Liver (tissue), 9 donors: ENCODE data around the gene DAPK2. TPM values are rescaled to one million over a fixed set of nuclear protein-coding genes. Genes with fewer than 3 reads are reported as not detected.

Experiments used
- DNase-seq: peaks from one replicate; pipeline ENCODE4 v3.0.0-alpha.2; 2017; ENCODE audit warnings: low spot score
- H3K27ac ChIP-seq, 2 donors: one replicate each; pipeline ENCODE4 v1.7.0; 2013; ENCODE audit warnings: inconsistent platforms in 2 of 2, low read length in 2 of 2, control low read depth in 1 of 2, low read depth in 1 of 2, mild to moderate bottlenecking in 1 of 2
- H3K27me3 ChIP-seq, 4 donors: one replicate each; pipeline versions ENCODE4 v1.6.1 to v1.7.0; 2013; ENCODE audit warnings: low read length in 3 of 4, inconsistent platforms in 1 of 4, mild to moderate bottlenecking in 1 of 4, moderate library complexity in 1 of 4; ENCODE audit not compliant: control insufficient read depth in 4 of 4, insufficient read depth in 4 of 4
- H3K36me3 ChIP-seq, 4 donors: one replicate each; pipeline versions ENCODE4 v1.6.1 to v1.7.0; 2013; ENCODE audit warnings: low read length in 3 of 4, mild to moderate bottlenecking in 3 of 4, low read depth in 1 of 4, moderate library complexity in 1 of 4; ENCODE audit not compliant: control insufficient read depth in 4 of 4, insufficient read depth in 3 of 4
- H3K4me1 ChIP-seq, 4 donors: one replicate each; pipeline versions ENCODE4 v1.6.1 to v1.7.0; 2013; ENCODE audit warnings: low read length in 3 of 4, mild to moderate bottlenecking in 3 of 4, moderate library complexity in 1 of 4; ENCODE audit not compliant: control insufficient read depth in 4 of 4, insufficient read depth in 4 of 4
- H3K4me3 ChIP-seq, 3 donors: one replicate each; pipeline versions ENCODE4 v1.6.1 to v1.7.0; 2013; ENCODE audit warnings: low read length in 3 of 3, control low read depth in 1 of 3, low read depth in 1 of 3, mild to moderate bottlenecking in 1 of 3
- H3K9ac ChIP-seq, 2 donors: one replicate each; pipeline ENCODE4 v1.7.0; 2013; ENCODE audit warnings: low read length in 2 of 2, mild to moderate bottlenecking in 2 of 2, moderate library complexity in 2 of 2, control low read depth in 1 of 2, low read depth in 1 of 2
- H3K9me3 ChIP-seq, 4 donors: one replicate each; pipeline versions ENCODE4 v1.6.1 to v1.7.0; 2013; ENCODE audit warnings: low read length in 3 of 4; ENCODE audit not compliant: control insufficient read depth in 4 of 4
- EGR1 ChIP-seq, 2 donors: IDR thresholded peaks; 2 replicates each; pipeline ENCODE4 v1.6.1; 2016 to 2018; ENCODE audit warnings: antibody characterized with exemption in 2 of 2, low read depth in 2 of 2
- FOXA2 ChIP-seq: IDR thresholded peaks from 2 replicates; pipeline ENCODE4 v1.6.1; 2016; ENCODE audit warnings: antibody characterized with exemption
- GABPA ChIP-seq, 2 donors: IDR thresholded peaks in 1 of 2; conservative IDR thresholded peaks in 1 of 2; 2 replicates each; pipeline ENCODE4 v1.6.1; 2016; ENCODE audit warnings: antibody characterized with exemption in 2 of 2, mild to moderate bottlenecking in 1 of 2, moderate library complexity in 1 of 2
- HNF4A ChIP-seq, 2 donors: conservative IDR thresholded peaks; 2 replicates each; pipeline ENCODE4 v1.6.1; 2016; ENCODE audit warnings: antibody characterized with exemption in 2 of 2, mild to moderate bottlenecking in 2 of 2
- HNF4G ChIP-seq: IDR thresholded peaks from 2 replicates; pipeline ENCODE4 v1.6.1; 2016; ENCODE audit warnings: antibody characterized with exemption
- JUND ChIP-seq, 2 donors: IDR thresholded peaks; 2 replicates each; pipeline ENCODE4 v1.6.1; 2016; ENCODE audit warnings: antibody characterized with exemption in 2 of 2
- NR2F2 ChIP-seq: IDR thresholded peaks from 2 replicates; pipeline ENCODE4 v1.6.1; 2016; ENCODE audit warnings: antibody characterized with exemption
- RAD21 ChIP-seq, 2 donors: IDR thresholded peaks; 2 replicates each; pipeline ENCODE4 v1.6.1; 2016; ENCODE audit warnings: antibody characterized with exemption in 2 of 2, mild to moderate bottlenecking in 2 of 2
- RXRA ChIP-seq, 2 donors: IDR thresholded peaks; 2 replicates each; pipeline ENCODE4 v1.6.1; 2017 to 2018; ENCODE audit warnings: antibody characterized with exemption in 2 of 2, mild to moderate bottlenecking in 1 of 2
- SP1 ChIP-seq: IDR thresholded peaks from 2 replicates; pipeline ENCODE4 v1.6.1; 2018; ENCODE audit warnings: antibody characterized with exemption, mild to moderate bottlenecking
- TAF1 ChIP-seq: conservative IDR thresholded peaks from 2 replicates; pipeline ENCODE4 v1.6.1; 2016; ENCODE audit warnings: antibody characterized with exemption, mild to moderate bottlenecking
- YY1 ChIP-seq: IDR thresholded peaks from 2 replicates; pipeline ENCODE4 v1.6.1; 2016; ENCODE audit warnings: antibody characterized with exemption, mild to moderate bottlenecking
- WGBS: extraction: QIAGEN DNeasy Blood & Tissue Kit; methylation state at CpG from one replicate; pipeline ENCODE4 v1.1.7; 2013; 5-methylcytosine and 5-hydroxymethylcytosine counted together
- polyA plus RNA-seq, 2 donors: library from polyadenylated mRNA; stranded (reverse) in 1 of 2; unstranded in 1 of 2; fragments of 200-250 nt in 1 of 2; fragments of >200 nt in 1 of 2; fragmentation: Nextera tagmentation in 1 of 2; extraction: Ambion mirVana in 1 of 2; gene quantifications; one replicate each; pipeline versions ENCODE4 v1.2.1 to v1.2.3, GENCODE V29; 2013 to 2015
- total RNA-seq, 2 donors: library from RNA; depleted of rRNA; stranded (reverse); fragments of >200 nt; gene quantifications; one replicate each; pipeline ENCODE4 v1.2.3, GENCODE V29; 2014
- TF ChIP-seq, protein P1 (sequence below): IDR thresholded peaks from 2 replicates; pipeline ENCODE4 v1.6.1; 2016; ENCODE audit warnings: antibody characterized with exemption
- TF ChIP-seq, protein P2 (sequence below): IDR thresholded peaks from 2 replicates; pipeline ENCODE4 v1.6.1; 2016; ENCODE audit warnings: antibody characterized with exemption, mild to moderate bottlenecking
- TF ChIP-seq, protein P3 (sequence below): IDR thresholded peaks from 2 replicates; pipeline ENCODE4 v1.6.1; 2016; ENCODE audit warnings: antibody characterized with exemption
- TF ChIP-seq, protein P4 (sequence below): fragments of 150-350 bp; IDR thresholded peaks from 2 replicates; pipeline ENCODE4 v1.5.1; 2017; ENCODE audit warnings: improper control_type of control experiment, low read depth, low read length; ENCODE audit not compliant: missing input control
- TF ChIP-seq, protein P5 (sequence below): IDR thresholded peaks from 2 replicates; pipeline ENCODE4 v1.6.1; 2016; ENCODE audit warnings: antibody characterized with exemption
- donor health status: healthy.
- donor health status: healthy.
- donor health status: healthy.
- donor health status: healthy.
- donor health status: healthy.

DAPK2 gene
- total and polyA plus RNA-seq, 4 donors = 1.0 to 3.6 (median 1.1) TPM

DNA sequence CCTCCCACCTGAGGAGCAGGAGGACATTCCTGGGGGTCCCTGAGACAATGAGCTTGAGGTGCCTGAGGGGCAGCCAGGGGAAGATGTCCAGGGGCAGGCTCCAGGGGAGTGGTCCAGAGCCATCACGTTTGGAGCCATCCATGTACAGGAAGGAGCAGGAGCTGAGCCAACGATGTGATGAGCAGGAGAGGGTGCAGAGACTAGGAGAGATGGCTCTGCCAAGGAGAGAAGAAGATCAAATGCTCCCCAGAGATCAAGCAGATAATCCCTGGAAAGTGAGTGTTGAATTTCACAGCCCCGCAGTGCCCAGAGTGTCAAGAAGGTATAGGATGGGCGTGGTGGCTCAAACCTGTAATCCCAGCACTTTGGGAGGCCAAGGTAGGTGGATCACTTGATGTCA, 114.7 kb downstream of the DAPK2 start:
- WGBS = 93% methylated on average over 4 of the region's 4 CpGs
- H3K36me3 ChIP-seq = no peaks in the 10 kb centered on the region
- no peaks in the 10 kb centered on the region for H3K4me1 ChIP-seq
- no peak overlapping the region for H3K9ac ChIP-seq
- H3K27ac ChIP-seq = no peak overlapping the region
- H3K9me3 ChIP-seq = no peaks in the 10 kb centered on the region
- H3K27me3 ChIP-seq = no peaks in the 10 kb centered on the region
- TF ChIP-seq HNF4G (no peak), FOXA2 (no peak), EGR1 (IDR thresholded peaks at IDR 0.05; ENCODE audit: low read depth in 2 of 2) (no peak), RAD21 (IDR thresholded peaks at IDR 0.05) (no peak), HNF4A (conservative IDR thresholded peaks at IDR 0.05) (no peak), RXRA (IDR thresholded peaks at IDR 0.05) (no peak)
- TF ChIP-seq, protein P1, sequence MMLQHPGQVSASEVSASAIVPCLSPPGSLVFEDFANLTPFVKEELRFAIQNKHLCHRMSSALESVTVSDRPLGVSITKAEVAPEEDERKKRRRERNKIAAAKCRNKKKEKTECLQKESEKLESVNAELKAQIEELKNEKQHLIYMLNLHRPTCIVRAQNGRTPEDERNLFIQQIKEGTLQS = no peak
- TF ChIP-seq, protein P2, sequence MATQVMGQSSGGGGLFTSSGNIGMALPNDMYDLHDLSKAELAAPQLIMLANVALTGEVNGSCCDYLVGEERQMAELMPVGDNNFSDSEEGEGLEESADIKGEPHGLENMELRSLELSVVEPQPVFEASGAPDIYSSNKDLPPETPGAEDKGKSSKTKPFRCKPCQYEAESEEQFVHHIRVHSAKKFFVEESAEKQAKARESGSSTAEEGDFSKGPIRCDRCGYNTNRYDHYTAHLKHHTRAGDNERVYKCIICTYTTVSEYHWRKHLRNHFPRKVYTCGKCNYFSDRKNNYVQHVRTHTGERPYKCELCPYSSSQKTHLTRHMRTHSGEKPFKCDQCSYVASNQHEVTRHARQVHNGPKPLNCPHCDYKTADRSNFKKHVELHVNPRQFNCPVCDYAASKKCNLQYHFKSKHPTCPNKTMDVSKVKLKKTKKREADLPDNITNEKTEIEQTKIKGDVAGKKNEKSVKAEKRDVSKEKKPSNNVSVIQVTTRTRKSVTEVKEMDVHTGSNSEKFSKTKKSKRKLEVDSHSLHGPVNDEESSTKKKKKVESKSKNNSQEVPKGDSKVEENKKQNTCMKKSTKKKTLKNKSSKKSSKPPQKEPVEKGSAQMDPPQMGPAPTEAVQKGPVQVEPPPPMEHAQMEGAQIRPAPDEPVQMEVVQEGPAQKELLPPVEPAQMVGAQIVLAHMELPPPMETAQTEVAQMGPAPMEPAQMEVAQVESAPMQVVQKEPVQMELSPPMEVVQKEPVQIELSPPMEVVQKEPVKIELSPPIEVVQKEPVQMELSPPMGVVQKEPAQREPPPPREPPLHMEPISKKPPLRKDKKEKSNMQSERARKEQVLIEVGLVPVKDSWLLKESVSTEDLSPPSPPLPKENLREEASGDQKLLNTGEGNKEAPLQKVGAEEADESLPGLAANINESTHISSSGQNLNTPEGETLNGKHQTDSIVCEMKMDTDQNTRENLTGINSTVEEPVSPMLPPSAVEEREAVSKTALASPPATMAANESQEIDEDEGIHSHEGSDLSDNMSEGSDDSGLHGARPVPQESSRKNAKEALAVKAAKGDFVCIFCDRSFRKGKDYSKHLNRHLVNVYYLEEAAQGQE = no peak
- TF ChIP-seq, protein P3, sequence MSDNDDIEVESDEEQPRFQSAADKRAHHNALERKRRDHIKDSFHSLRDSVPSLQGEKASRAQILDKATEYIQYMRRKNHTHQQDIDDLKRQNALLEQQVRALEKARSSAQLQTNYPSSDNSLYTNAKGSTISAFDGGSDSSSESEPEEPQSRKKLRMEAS = no peak
- TF ChIP-seq, protein P4, sequence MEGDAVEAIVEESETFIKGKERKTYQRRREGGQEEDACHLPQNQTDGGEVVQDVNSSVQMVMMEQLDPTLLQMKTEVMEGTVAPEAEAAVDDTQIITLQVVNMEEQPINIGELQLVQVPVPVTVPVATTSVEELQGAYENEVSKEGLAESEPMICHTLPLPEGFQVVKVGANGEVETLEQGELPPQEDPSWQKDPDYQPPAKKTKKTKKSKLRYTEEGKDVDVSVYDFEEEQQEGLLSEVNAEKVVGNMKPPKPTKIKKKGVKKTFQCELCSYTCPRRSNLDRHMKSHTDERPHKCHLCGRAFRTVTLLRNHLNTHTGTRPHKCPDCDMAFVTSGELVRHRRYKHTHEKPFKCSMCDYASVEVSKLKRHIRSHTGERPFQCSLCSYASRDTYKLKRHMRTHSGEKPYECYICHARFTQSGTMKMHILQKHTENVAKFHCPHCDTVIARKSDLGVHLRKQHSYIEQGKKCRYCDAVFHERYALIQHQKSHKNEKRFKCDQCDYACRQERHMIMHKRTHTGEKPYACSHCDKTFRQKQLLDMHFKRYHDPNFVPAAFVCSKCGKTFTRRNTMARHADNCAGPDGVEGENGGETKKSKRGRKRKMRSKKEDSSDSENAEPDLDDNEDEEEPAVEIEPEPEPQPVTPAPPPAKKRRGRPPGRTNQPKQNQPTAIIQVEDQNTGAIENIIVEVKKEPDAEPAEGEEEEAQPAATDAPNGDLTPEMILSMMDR = no peak
- TF ChIP-seq, protein P5, sequence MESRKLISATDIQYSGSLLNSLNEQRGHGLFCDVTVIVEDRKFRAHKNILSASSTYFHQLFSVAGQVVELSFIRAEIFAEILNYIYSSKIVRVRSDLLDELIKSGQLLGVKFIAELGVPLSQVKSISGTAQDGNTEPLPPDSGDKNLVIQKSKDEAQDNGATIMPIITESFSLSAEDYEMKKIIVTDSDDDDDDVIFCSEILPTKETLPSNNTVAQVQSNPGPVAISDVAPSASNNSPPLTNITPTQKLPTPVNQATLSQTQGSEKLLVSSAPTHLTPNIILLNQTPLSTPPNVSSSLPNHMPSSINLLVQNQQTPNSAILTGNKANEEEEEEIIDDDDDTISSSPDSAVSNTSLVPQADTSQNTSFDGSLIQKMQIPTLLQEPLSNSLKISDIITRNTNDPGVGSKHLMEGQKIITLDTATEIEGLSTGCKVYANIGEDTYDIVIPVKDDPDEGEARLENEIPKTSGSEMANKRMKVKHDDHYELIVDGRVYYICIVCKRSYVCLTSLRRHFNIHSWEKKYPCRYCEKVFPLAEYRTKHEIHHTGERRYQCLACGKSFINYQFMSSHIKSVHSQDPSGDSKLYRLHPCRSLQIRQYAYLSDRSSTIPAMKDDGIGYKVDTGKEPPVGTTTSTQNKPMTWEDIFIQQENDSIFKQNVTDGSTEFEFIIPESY = no peak
- no peak for DNase-seq
- no peak overlapping the region for H3K4me3 ChIP-seq

DNA sequence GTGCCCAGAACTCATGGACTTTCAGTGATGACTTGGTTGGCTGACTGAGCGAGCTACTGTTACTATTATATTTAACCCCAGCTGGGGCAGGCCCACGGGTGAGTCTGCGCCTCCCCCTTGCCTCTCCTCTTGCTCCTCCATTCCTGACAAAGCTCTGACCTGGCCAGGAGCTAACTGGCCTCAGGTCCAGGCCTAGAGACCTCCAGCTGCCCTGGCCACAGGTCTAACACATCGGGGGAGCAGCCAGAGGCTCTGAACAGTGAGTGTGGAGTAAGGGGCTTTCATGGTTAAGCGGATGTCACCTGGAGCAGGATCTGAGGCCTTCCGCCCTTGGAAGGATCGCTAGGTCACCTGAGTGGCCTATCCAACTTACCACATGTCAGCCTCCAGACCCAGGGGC, 116.3 kb downstream of the DAPK2 start:
- Histone ChIP-seq H3K9me3 (no peaks in the 10 kb centered on the region), H3K36me3 (no peaks in the 10 kb centered on the region), H3K9ac (no peak overlapping the region), H3K4me1 (no peaks in the 10 kb centered on the region), H3K27me3 (no peaks in the 10 kb centered on the region), H3K4me3 (no peak overlapping the region), H3K27ac (no peak overlapping the region)
- no peak for DNase-seq
- WGBS = 97% methylated on average over 7 of the region's 7 CpGs
- TF ChIP-seq, protein P3 = no peak
- no peak for TF ChIP-seq GABPA (IDR thresholded peaks at IDR 0.05 in 1 of 2, conservative IDR thresholded peaks at IDR 0.05 in 1 of 2)
- TF ChIP-seq FOXA2 = no peak
- no peak for TF ChIP-seq RXRA (IDR thresholded peaks at IDR 0.05)
- no peak for TF ChIP-seq HNF4G
- TF ChIP-seq, protein P2 = no peak
- TF ChIP-seq RAD21 (IDR thresholded peaks at IDR 0.05) = no peak
- TF ChIP-seq TAF1 = no peak
- no peak for TF ChIP-seq JUND (IDR thresholded peaks at IDR 0.05)
- TF ChIP-seq, protein P5 = no peak
- TF ChIP-seq, protein P1 = no peak
- TF ChIP-seq SP1 = no peak
- no peak for TF ChIP-seq NR2F2
- TF ChIP-seq YY1 = no peak
